Measurements from ENCODE around the gene NFATC2.
"Not testable (repeated sequence)": the region's sequence is repeated elsewhere in the genome, so short reads cannot be mapped to it uniquely, and the experiment has no call there.

Gene NFATC2

DNA sequence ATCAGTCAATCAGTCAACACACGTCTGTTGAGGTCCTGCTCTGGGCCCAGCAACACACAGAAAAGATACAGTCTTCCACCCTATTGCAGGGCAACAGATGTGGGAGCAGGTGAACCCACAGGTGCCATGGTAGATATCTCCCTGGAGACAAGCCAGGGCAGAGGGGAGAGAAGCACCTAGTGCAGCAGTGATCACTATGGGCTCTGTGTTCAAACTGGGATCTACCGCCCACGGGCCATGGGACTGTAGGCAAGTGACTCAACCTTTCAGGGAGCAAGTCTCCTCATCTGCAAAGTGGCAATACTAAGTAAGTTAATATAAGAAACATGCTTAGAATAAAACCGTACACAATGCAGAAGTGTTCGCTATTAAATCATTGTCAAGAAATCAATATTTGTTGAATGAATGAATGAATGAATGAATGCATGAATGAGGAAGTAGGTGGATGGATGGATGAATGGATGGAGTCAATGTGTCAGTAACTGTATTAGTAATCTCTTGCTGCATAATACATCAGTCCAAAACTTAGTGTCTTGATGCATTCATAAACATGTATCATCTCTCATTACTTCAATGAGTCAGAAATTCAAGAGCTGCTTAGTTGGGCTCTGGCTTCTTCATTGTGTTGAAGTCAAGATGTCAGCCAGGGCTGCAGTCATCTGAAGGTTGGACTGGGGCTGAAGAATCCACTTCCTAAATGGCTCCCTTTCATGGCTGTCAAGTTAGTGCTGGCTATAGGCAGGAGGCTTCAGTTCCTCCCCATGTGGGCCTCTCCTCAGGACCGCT, 31.9 kb upstream of the NFATC2 start:
- TF ChIP-seq, protein P1, sequence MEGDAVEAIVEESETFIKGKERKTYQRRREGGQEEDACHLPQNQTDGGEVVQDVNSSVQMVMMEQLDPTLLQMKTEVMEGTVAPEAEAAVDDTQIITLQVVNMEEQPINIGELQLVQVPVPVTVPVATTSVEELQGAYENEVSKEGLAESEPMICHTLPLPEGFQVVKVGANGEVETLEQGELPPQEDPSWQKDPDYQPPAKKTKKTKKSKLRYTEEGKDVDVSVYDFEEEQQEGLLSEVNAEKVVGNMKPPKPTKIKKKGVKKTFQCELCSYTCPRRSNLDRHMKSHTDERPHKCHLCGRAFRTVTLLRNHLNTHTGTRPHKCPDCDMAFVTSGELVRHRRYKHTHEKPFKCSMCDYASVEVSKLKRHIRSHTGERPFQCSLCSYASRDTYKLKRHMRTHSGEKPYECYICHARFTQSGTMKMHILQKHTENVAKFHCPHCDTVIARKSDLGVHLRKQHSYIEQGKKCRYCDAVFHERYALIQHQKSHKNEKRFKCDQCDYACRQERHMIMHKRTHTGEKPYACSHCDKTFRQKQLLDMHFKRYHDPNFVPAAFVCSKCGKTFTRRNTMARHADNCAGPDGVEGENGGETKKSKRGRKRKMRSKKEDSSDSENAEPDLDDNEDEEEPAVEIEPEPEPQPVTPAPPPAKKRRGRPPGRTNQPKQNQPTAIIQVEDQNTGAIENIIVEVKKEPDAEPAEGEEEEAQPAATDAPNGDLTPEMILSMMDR (IDR thresholded peaks at IDR 0.05; ENCODE audit: low read depth, low read length, missing control alignments), result no peak
- in situ Hi-C loops (cut with HindIII; ENCODE audit: low pct_ligation_motif_present, low sequenced_read_pairs), result no loop called here
- Histone ChIP-seq H3K36me3 (replicated peaks) (no peaks in the 10 kb centered on the region), H3K4me3 (ENCODE audit: low read depth, low read length) (no peak overlapping the region), H3K27ac (no peak overlapping the region), H3K27me3 (replicated peaks) (no peaks in the 10 kb centered on the region)
- no peak for DNase-seq

- in situ Hi-C loops (cut with HindIII; ENCODE audit: low pct_ligation_motif_present, low sequenced_read_pairs), result no loop called here
- DNase-seq, result no peak
- H3K27me3 ChIP-seq (replicated peaks), result no peaks in the 10 kb centered on the region
These were observed 31.2 kb upstream of the NFATC2 start for GRCh38 chr20:51573576-51574243.

DNA sequence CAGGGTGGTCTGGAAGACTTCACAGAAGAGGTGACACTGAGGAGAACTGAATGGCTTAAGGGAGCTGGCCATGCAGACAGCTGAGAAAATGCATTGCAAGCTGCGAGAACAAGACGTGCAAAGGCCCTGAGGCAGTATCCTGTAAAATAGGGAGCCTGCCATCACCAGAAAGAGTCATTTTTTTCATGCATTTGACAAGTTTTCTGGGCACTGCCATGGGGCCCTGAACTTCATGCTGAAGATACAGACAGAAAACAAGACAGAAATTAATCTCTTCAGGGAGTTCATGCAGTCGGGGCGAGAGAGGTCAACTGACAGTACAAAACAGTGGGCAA, 28.9 kb upstream of the NFATC2 start:
- Histone ChIP-seq H3K36me3 (replicated peaks) (no peaks in the 10 kb centered on the region), H3K27ac (no peak overlapping the region), H3K27me3 (replicated peaks) (no peaks in the 10 kb centered on the region), H3K4me3 (ENCODE audit: low read depth, low read length) (no peak overlapping the region)
- in situ Hi-C loops (cut with HindIII; ENCODE audit: low pct_ligation_motif_present, low sequenced_read_pairs), result no loop called here
- no peak for DNase-seq
- TF ChIP-seq, protein P1 (IDR thresholded peaks at IDR 0.05; ENCODE audit: low read depth, low read length, missing control alignments), result no peak

More at GRCh38 chr20:51573576-51574243, 31.2 kb upstream of the NFATC2 start:
- H3K36me3 ChIP-seq (replicated peaks), result no peaks in the 10 kb centered on the region
- H3K4me3 ChIP-seq (ENCODE audit: low read depth, low read length), result no peak overlapping the region
- TF ChIP-seq, protein P1 (IDR thresholded peaks at IDR 0.05; ENCODE audit: low read depth, low read length, missing control alignments), result no peak
- H3K27ac ChIP-seq, result no peak overlapping the region

DNA sequence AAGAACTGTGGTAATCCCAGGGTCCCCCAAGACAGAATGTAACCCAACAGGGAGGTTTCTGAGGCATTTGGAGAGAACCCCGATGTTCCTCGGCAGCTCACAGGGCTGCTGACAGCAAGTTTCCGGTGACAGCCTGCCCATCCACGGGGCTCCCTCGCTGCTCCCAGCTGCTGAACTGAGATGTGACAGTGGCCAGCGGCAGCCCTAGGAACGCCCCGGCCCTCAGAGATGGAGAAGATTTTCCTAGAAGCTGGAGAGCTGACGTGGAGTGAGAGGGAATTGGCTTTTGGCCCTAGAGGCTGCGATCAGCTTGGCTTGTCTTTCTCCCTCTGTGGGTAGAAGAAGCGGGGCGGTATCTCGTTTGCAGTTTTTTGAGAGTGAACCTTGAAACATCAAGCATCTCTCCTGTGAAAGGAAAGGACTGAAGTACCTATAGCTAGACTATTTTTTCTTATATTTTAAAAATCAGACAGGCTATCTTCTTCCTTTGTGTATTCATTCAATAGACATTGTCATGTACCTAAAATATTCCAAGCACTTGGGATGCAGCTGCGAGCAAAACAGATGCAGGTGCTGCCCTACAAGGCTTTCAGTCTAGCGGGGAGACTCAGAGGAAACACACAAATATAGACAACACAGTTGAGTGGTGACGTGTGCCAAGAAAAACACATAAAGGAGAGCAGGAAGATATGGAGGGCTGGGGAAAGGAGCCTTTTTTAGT, 28.4 kb upstream of the NFATC2 start:
- in situ Hi-C loops (cut with HindIII; ENCODE audit: low pct_ligation_motif_present, low sequenced_read_pairs), result no loop called here
- no peaks in the 10 kb centered on the region for H3K27me3 ChIP-seq (replicated peaks)
- TF ChIP-seq, protein P1 (IDR thresholded peaks at IDR 0.05; ENCODE audit: low read depth, low read length, missing control alignments), result no peak
- H3K36me3 ChIP-seq (replicated peaks), result no peaks in the 10 kb centered on the region
- no peak overlapping the region for H3K4me3 ChIP-seq (ENCODE audit: low read depth, low read length)
- DNase-seq, result no peak
- H3K27ac ChIP-seq, result no peak overlapping the region

- DNase-seq, result peak; percentile 57
These were observed 27.6 kb upstream of the NFATC2 start for GRCh38 chr20:51569815-51570738.

DNA sequence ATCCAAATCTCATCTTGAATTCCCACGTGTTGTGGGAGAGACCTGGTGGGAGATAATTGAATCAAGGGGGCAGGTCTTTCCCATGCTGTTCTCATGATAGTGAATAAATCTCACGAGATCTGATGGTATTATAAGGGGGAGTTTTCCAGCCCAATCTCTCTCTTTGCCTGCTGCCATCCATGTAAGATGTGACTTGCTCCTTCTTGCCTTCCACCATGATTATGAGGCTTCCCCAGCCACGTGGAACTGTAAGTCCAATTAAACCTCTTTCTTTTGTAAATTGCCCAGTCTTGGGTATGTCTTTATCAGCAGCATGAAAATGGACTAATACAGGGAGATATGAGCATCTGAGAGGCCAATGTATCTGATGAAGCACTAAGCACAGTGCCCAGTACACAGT, 26.0 kb upstream of the NFATC2 start:
- H3K4me3 ChIP-seq (ENCODE audit: low read depth, low read length); H3K36me3 ChIP-seq (replicated peaks); H3K27me3 ChIP-seq (replicated peaks); H3K27ac ChIP-seq; DNase-seq; in situ Hi-C loops (cut with HindIII; ENCODE audit: low pct_ligation_motif_present, low sequenced_read_pairs): not testable (repeated sequence)

More at GRCh38 chr20:51569815-51570738, 27.6 kb upstream of the NFATC2 start:
- in situ Hi-C loops (cut with HindIII; ENCODE audit: low pct_ligation_motif_present, low sequenced_read_pairs), result no loop called here
- TF ChIP-seq, protein P1 (IDR thresholded peaks at IDR 0.05; ENCODE audit: low read depth, low read length, missing control alignments), result no peak
- no peak overlapping the region for H3K27ac ChIP-seq
- H3K4me3 ChIP-seq (ENCODE audit: low read depth, low read length), result no peak overlapping the region
- H3K36me3 ChIP-seq (replicated peaks), result no peaks in the 10 kb centered on the region
- H3K27me3 ChIP-seq (replicated peaks), result no peaks in the 10 kb centered on the region
